A204.1 (cell line): ENCODE measurements around the gene CTNNBL1.

Experiments used
- FAIRE-seq: peaks from 2 replicates; lab custom pipeline; 2012; peaks lifted over from hg19 to GRCh38; lab: Jason Lieb, UNC

Gene CTNNBL1

GRCh38 chr20:37901654-37902503 lies 208.0 kb downstream of the CTNNBL1 start:
- no peak for FAIRE-seq

- FAIRE-seq, result no peak
Measured at GRCh38 chr20:37902504-37903313, 208.9 kb downstream of the CTNNBL1 start, which contains the start of gene VSTM2L. Gene VSTM2L (plus strand): TSS chr20:37903127. CDS start chr20:37903351, 224 bp downstream.

GRCh38 chr20:37903317-37904007 lies 209.6 kb downstream of the CTNNBL1 start:
- no peak for FAIRE-seq

GRCh38 chr20:37904008-37904642 lies 210.3 kb downstream of the CTNNBL1 start:
- FAIRE-seq, result no peak

- FAIRE-seq, result no peak
Measured at GRCh38 chr20:37904845-37905373, 211.1 kb downstream of the CTNNBL1 start.

- FAIRE-seq, result no peak
Measured at GRCh38 chr20:37905671-37906613, 212.1 kb downstream of the CTNNBL1 start.

- FAIRE-seq, result no peak
Measured at GRCh38 chr20:37907330-37907676, 213.5 kb downstream of the CTNNBL1 start.

GRCh38 chr20:37907677-37908401 lies 214.0 kb downstream of the CTNNBL1 start:
- FAIRE-seq, result no peak

GRCh38 chr20:37911261-37911660 lies 217.4 kb downstream of the CTNNBL1 start:
- no peak for FAIRE-seq

- FAIRE-seq, result no peak
Measured at GRCh38 chr20:37911838-37912281, 218.0 kb downstream of the CTNNBL1 start.

GRCh38 chr20:37912874-37913273 lies 219.0 kb downstream of the CTNNBL1 start:
- FAIRE-seq, result no peak

GRCh38 chr20:37913567-37914366 lies 219.9 kb downstream of the CTNNBL1 start:
- no peak for FAIRE-seq

- no peak for FAIRE-seq
Measured at GRCh38 chr20:37914367-37914671, 220.5 kb downstream of the CTNNBL1 start.

- FAIRE-seq, result no peak
Measured at GRCh38 chr20:37914672-37915433, 221.0 kb downstream of the CTNNBL1 start.

- FAIRE-seq, result no peak
Measured at GRCh38 chr20:37915434-37915787, 221.6 kb downstream of the CTNNBL1 start.

GRCh38 chr20:37915800-37916570 lies 222.2 kb downstream of the CTNNBL1 start:
- no peak for FAIRE-seq

GRCh38 chr20:37917461-37917860 lies 223.6 kb downstream of the CTNNBL1 start:
- no peak for FAIRE-seq

GRCh38 chr20:37918035-37918434 lies 224.2 kb downstream of the CTNNBL1 start:
- FAIRE-seq, result no peak
